GM12891 (cell line): ENCODE results near the gene HSD17B2.

Source experiments
- POLR2A ChIP-seq: IDR thresholded peaks from 2 replicates; pipeline ENCODE4 v1.6.1; 2011; ENCODE audit warnings: low read depth, low read length, control low read depth
- POLR2AphosphoS5 ChIP-seq: IDR thresholded peaks from 2 replicates; pipeline ENCODE4 v1.6.1; 2011; ENCODE audit warnings: low read depth, low read length, control low read depth
- SPI1 ChIP-seq: IDR thresholded peaks from 2 replicates; pipeline ENCODE4 v1.6.1; 2011; ENCODE audit warnings: low read depth, low read length, control low read depth

- TF ChIP-seq POLR2A (no peak), POLR2AphosphoS5 (no peak), SPI1 (no peak)
Measured at GRCh38 chr16:81987706-81988105, 47.3 kb upstream of the HSD17B2 start.
